Brain microvascular endothelial cell (primary cell): Measurements from ENCODE around the gene STAT5B.

Experiments
- DNase-seq: peaks from one replicate; pipeline ENCODE4 v3.0.0-alpha.2; 2020
- H3K27ac ChIP-seq: fragments of 250-450 bp; sonication (Bioruptor Pico); 2 replicates; pipeline ENCODE4 v1.5.1; 2020; ENCODE audit warnings: mild to moderate bottlenecking, moderate library complexity
- H3K27me3 ChIP-seq: fragments of 250-450 bp; sonication (Bioruptor Pico); replicated peaks from 2 replicates; pipeline ENCODE4 v1.5.1; 2020; ENCODE audit warnings: mild to moderate bottlenecking
- H3K36me3 ChIP-seq: fragments of 250-450 bp; sonication (Bioruptor Pico); replicated peaks from 2 replicates; pipeline ENCODE4 v1.5.1; 2020; ENCODE audit warnings: mild to moderate bottlenecking
- H3K4me3 ChIP-seq: 2 replicates; pipeline ENCODE4 v1.5.1; 2011; ENCODE audit warnings: low read depth, mild to moderate bottlenecking, control low read depth, low read length, moderate library complexity
- CTCF ChIP-seq: IDR thresholded peaks from 2 replicates; pipeline ENCODE4 v1.5.1; 2011; ENCODE audit warnings: low read depth, mild to moderate bottlenecking, moderate library complexity, low read length, control low read depth, inconsistent platforms; ENCODE audit errors: missing control alignments
- in situ Hi-C: cut with HindIII; loops from 2 replicates; pipeline ENCODE4 v1.10.0; 2017; ENCODE audit warnings: low sequenced_read_pairs, low pct_ligation_motif_present

The STAT5B gene

GRCh38 chr17:42180411-42180921 lies 95.7 kb downstream of the STAT5B start:
- no peak for DNase-seq
- in situ Hi-C loops, result no loop called here
- Histone ChIP-seq H3K27me3 (peaks cover 22% of the 10 kb centered on the region), H3K27ac (no peak overlapping the region), H3K4me3 (no peak overlapping the region), H3K36me3 (no peaks in the 10 kb centered on the region)
- no peak for TF ChIP-seq CTCF

- H3K27me3 ChIP-seq, result peaks cover 22% of the 10 kb centered on the region
- TF ChIP-seq CTCF, result no peak
- DNase-seq, result no peak
- in situ Hi-C loops, result no loop called here
- H3K27ac ChIP-seq, result no peak overlapping the region
- H3K36me3 ChIP-seq, result no peaks in the 10 kb centered on the region
- no peak overlapping the region for H3K4me3 ChIP-seq
These were observed 96.2 kb downstream of the STAT5B start for GRCh38 chr17:42179911-42180410.

- no peak for DNase-seq
- H3K27ac ChIP-seq, result no peak overlapping the region
- H3K4me3 ChIP-seq, result no peak overlapping the region
- H3K27me3 ChIP-seq, result peaks cover 22% of the 10 kb centered on the region
- in situ Hi-C loops, result no loop called here
- no peak for TF ChIP-seq CTCF
- no peaks in the 10 kb centered on the region for H3K36me3 ChIP-seq
These were observed 96.9 kb downstream of the STAT5B start for GRCh38 chr17:42179335-42179734.

GRCh38 chr17:42178817-42179216 lies 97.4 kb downstream of the STAT5B start:
- Histone ChIP-seq H3K27ac (no peak overlapping the region), H3K27me3 (peaks cover 22% of the 10 kb centered on the region), H3K36me3 (no peaks in the 10 kb centered on the region), H3K4me3 (no peak overlapping the region)
- DNase-seq, result no peak
- in situ Hi-C loops, result no loop called here
- no peak for TF ChIP-seq CTCF

- no peak overlapping the region for H3K4me3 ChIP-seq
- H3K27ac ChIP-seq, result no peak overlapping the region
- no peak for DNase-seq
- TF ChIP-seq CTCF, result no peak
- in situ Hi-C loops, result no loop called here
- peaks cover 22% of the 10 kb centered on the region for H3K27me3 ChIP-seq
- no peaks in the 10 kb centered on the region for H3K36me3 ChIP-seq
These were observed 98.5 kb downstream of the STAT5B start for GRCh38 chr17:42177684-42178083.
